Suprapubic skin (tissue), 3 donors: Measurements from ENCODE around the gene WASF2.

Experiments
- CTCF ChIP-seq, 2 donors: fragments of 200-600 bp in 1 of 2; fragments of 450-650 bp in 1 of 2; sonication (generic) in 1 of 2; IDR thresholded peaks; one replicate each; pipeline ENCODE4 v1.5.1; 2016 to 2019; ENCODE audit warnings: antibody characterized with exemption in 2 of 2, mild to moderate bottlenecking in 1 of 2, moderate library complexity in 1 of 2
- EP300 ChIP-seq: sonication (generic); formaldehyde crosslinking; IDR thresholded peaks from one replicate; pipeline ENCODE4 v1.6.1; 2017; ENCODE audit warnings: antibody characterized with exemption
- POLR2A ChIP-seq, 2 donors: fragments of 450-650 bp; IDR thresholded peaks; one replicate each; pipeline ENCODE4 v1.6.1; 2017; ENCODE audit warnings: antibody characterized with exemption in 2 of 2, mild to moderate bottlenecking in 2 of 2, moderate library complexity in 2 of 2

- no peak for TF ChIP-seq POLR2A (IDR thresholded peaks at IDR 0.05)
- TF ChIP-seq CTCF (IDR thresholded peaks at IDR 0.05), result no peak
- TF ChIP-seq EP300, result no peak
These were observed 430 bp downstream of the WASF2 start for GRCh38 chr1:27489501-27489972.
